Tibial nerve (tissue), 4 donors: Measurements from ENCODE around the gene LIMS1. TPM values are rescaled to one million over a fixed set of nuclear protein-coding genes. Genes with fewer than 3 reads are reported as not detected.
"Not testable (repeated sequence)": the region's sequence is repeated elsewhere in the genome, so short reads cannot be mapped to it uniquely, and the experiment has no call there.

Experiments
- DNase-seq, 2 donors: peaks; one replicate each; pipeline ENCODE4 v3.0.0-alpha.2; 2019; ENCODE audit warnings: low spot score in 2 of 2
- H3K27ac ChIP-seq, 4 donors: fragments of 200-600 bp; sonication (generic) in 3 of 4; one replicate each; pipeline ENCODE4 v1.5.1; 2017 to 2019; ENCODE audit warnings: mild to moderate bottlenecking in 1 of 4
- H3K27me3 ChIP-seq, 2 donors: fragments of 200-600 bp; sonication (generic) in 1 of 2; one replicate each; pipeline versions ENCODE4 v1.5.1 to v1.6.0; 2017 to 2019
- H3K36me3 ChIP-seq, 3 donors: fragments of 200-600 bp; sonication (generic); one replicate each; pipeline ENCODE4 v1.5.1; 2018 to 2019
- H3K4me1 ChIP-seq, 4 donors: fragments of 200-600 bp; sonication (generic) in 3 of 4; one replicate each; pipeline ENCODE4 v1.5.1; 2017 to 2019
- H3K4me3 ChIP-seq, 4 donors: fragments of 200-600 bp; sonication (generic) in 3 of 4; one replicate each; pipeline ENCODE4 v1.5.1; 2017 to 2019; ENCODE audit warnings: mild to moderate bottlenecking in 1 of 4, moderate library complexity in 1 of 4
- H3K9me3 ChIP-seq, 4 donors: fragments of 200-600 bp; sonication (generic) in 3 of 4; one replicate each; pipeline ENCODE4 v1.5.1; 2017 to 2019
- EP300 ChIP-seq, 2 donors: sonication (generic); formaldehyde crosslinking; IDR thresholded peaks; one replicate each; pipeline ENCODE4 v1.6.1; 2017; ENCODE audit warnings: antibody characterized with exemption in 2 of 2, mild to moderate bottlenecking in 1 of 2
- POLR2A ChIP-seq, 2 donors: fragments of 450-650 bp; IDR thresholded peaks; one replicate each; pipeline ENCODE4 v1.6.1; 2017; ENCODE audit warnings: antibody characterized with exemption in 2 of 2, mild to moderate bottlenecking in 2 of 2, moderate library complexity in 2 of 2
- WGBS, 2 donors: methylation state at CpG; one replicate each; pipeline ENCODE4 v1.1.5; 2018; 5-methylcytosine and 5-hydroxymethylcytosine counted together
- total RNA-seq, 4 donors: library from RNA; depleted of rRNA; stranded (reverse); fragments of >200 nt; gene quantifications; one replicate each; pipeline ENCODE4 v1.1.0, GENCODE V29; 2016
- TF ChIP-seq, protein P1 (sequence below), 5 experiments: fragments of 200-600 bp in 3 of 5; fragments of 450-650 bp in 2 of 5; sonication (generic) in 3 of 5; IDR thresholded peaks; one replicate each; pipeline ENCODE4 v1.5.1; 2016 to 2019; ENCODE audit warnings: antibody characterized with exemption in 5 of 5, mild to moderate bottlenecking in 3 of 5, moderate library complexity in 2 of 5

LIMS1 gene, protein sequence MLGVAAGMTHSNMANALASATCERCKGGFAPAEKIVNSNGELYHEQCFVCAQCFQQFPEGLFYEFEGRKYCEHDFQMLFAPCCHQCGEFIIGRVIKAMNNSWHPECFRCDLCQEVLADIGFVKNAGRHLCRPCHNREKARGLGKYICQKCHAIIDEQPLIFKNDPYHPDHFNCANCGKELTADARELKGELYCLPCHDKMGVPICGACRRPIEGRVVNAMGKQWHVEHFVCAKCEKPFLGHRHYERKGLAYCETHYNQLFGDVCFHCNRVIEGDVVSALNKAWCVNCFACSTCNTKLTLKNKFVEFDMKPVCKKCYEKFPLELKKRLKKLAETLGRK
- 10 to 100 TPM; 33.7 to 86.3 (median 49.2) TPM for total RNA-seq

DNA sequence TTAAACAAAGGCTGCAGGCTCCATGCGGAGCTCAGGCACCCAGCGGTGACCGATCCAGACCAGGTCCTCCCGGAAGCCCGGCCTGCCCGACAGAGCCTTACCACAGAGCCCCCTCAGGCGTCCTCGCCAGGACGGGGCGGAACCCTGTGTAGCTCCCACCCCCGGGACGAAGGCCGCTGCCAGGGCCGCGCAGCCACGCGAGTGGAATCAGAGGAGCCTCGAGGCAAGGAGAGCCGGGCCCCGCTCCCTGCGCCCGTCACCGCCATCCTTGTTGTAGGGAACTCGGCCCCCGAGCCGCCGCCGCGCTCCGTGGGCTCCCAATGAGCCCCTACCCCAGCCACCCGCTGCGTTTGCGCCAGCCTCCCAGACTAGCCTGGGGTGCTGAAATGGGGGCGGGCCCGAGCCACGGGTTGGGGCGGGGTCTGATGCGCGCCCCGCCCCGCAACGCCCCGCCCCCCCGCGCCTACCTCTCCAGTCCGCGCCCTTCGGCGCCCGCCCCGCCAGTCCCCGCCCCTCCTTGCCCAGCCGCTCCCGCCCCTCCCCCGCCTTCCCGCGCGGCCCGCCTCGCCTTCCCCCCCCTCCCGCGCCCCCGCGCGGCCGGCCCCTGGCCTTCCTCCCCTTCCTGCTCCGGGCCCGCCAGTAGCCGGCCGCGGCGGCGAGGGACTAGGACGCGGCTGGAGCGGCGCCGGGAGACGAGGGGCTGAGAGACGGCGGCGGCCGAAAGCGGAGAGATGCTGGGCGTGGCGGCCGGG is at the start of gene LIMS1:
LIMS1 (plus strand) TSS at position 639 of the 752 bp plus-strand sequence; CDS start at position 732, 93 bp downstream.
- peak; percentile 86 to 87 for TF ChIP-seq POLR2A (IDR thresholded peaks at IDR 0.05)
- TF ChIP-seq, protein P1, sequence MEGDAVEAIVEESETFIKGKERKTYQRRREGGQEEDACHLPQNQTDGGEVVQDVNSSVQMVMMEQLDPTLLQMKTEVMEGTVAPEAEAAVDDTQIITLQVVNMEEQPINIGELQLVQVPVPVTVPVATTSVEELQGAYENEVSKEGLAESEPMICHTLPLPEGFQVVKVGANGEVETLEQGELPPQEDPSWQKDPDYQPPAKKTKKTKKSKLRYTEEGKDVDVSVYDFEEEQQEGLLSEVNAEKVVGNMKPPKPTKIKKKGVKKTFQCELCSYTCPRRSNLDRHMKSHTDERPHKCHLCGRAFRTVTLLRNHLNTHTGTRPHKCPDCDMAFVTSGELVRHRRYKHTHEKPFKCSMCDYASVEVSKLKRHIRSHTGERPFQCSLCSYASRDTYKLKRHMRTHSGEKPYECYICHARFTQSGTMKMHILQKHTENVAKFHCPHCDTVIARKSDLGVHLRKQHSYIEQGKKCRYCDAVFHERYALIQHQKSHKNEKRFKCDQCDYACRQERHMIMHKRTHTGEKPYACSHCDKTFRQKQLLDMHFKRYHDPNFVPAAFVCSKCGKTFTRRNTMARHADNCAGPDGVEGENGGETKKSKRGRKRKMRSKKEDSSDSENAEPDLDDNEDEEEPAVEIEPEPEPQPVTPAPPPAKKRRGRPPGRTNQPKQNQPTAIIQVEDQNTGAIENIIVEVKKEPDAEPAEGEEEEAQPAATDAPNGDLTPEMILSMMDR (IDR thresholded peaks at IDR 0.05), result peak in 2 of 5 experiments; percentile 6 to 12
- TF ChIP-seq EP300 (IDR thresholded peaks at IDR 0.05), result peak in 1 of 2 donors; percentile 94
- no peaks in the 10 kb centered on the region for H3K9me3 ChIP-seq
- no peaks in the 10 kb centered on the region for H3K36me3 ChIP-seq
- H3K4me3 ChIP-seq, result peak within 1 kb of the TSS; percentile 65 to 83 (median 68)
- peak; percentile 82 to 85 for DNase-seq
- peaks cover 0 to 39% (median 14%) of the 10 kb centered on the region in 4 donors for H3K4me1 ChIP-seq
- peaks cover 0 to 2% of the 10 kb centered on the region in 2 donors for H3K27me3 ChIP-seq
- H3K27ac ChIP-seq, result peak within 1 kb of the TSS; percentile 93 to 96 (median 94)
- WGBS, 2 donors, result 1 to 2% methylated on average over 10 to 27 of the region's 87 CpGs

GRCh38 chr2:108485253-108485652 is 49.0 kb upstream of the LIMS1 start:
- peaks cover 2 to 70% (median 18%) of the 10 kb centered on the region in 3 donors for H3K36me3 ChIP-seq
- TF ChIP-seq EP300 (IDR thresholded peaks at IDR 0.05), result no peak
- TF ChIP-seq, protein P1 (IDR thresholded peaks at IDR 0.05), result no peak
- no peak overlapping the region for H3K4me3 ChIP-seq
- H3K4me1 ChIP-seq, result no peaks in the 10 kb centered on the region
- no peaks in the 10 kb centered on the region for H3K9me3 ChIP-seq
- no peak for DNase-seq
- no peaks in the 10 kb centered on the region for H3K27me3 ChIP-seq
- no peak overlapping the region for H3K27ac ChIP-seq
- WGBS, 2 donors, result 95 to 96% methylated on average over 2 of the region's 2 CpGs

DNA sequence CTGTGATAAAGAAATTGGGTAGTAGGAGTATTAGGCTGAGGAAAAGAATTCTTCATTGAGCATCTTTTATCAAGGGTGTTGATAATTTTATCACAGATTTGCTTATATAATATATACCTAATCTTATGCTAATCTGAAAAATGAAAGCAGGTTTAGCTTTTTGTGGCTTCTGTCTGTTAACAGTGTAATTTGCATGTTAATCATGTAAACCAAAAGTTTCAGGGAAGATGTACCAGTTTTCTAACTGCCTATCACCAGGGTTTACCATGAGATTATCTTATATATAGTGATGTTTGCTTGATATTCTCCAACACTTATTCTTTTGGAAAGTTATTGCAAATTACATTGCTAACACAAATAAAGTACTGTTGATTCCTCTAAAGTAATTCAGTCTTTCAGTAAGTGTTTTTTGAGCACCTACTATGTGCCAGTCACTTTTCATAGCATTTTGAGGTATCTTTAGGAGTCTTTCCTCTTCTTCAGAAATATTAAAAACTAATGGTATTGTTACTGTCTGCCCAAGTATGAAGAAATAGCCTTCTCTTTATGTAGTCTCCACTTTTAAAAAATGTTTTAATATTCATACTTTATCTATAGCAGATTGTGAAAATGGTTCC is 43.7 kb upstream of the LIMS1 start:
- Histone ChIP-seq H3K27me3 (no peaks in the 10 kb centered on the region), H3K27ac (no peak overlapping the region), H3K36me3 (peaks cover 2 to 64% (median 16%) of the 10 kb centered on the region in 3 donors), H3K4me1 (no peaks in the 10 kb centered on the region), H3K4me3 (no peak overlapping the region), H3K9me3 (no peaks in the 10 kb centered on the region)
- DNase-seq, result no peak
- TF ChIP-seq, protein P1 (IDR thresholded peaks at IDR 0.05), result no peak

- no peak for DNase-seq
- no peaks in the 10 kb centered on the region for H3K4me1 ChIP-seq
- H3K27me3 ChIP-seq, result no peaks in the 10 kb centered on the region
- peaks cover 0 to 60% (median 12%) of the 10 kb centered on the region in 3 donors for H3K36me3 ChIP-seq
- H3K9me3 ChIP-seq, result no peaks in the 10 kb centered on the region
- TF ChIP-seq POLR2A (IDR thresholded peaks at IDR 0.05) (no peak), EP300 (IDR thresholded peaks at IDR 0.05) (no peak)
- TF ChIP-seq, protein P1 (IDR thresholded peaks at IDR 0.05), result no peak
- no peak overlapping the region for H3K4me3 ChIP-seq
- H3K27ac ChIP-seq, result no peak overlapping the region
These were observed 42.4 kb upstream of the LIMS1 start for GRCh38 chr2:108491848-108492247.

GRCh38 chr2:108492364-108492763 is 41.9 kb upstream of the LIMS1 start:
- no peak for TF ChIP-seq EP300 (IDR thresholded peaks at IDR 0.05)
- TF ChIP-seq, protein P1 (IDR thresholded peaks at IDR 0.05), result no peak
- no peak for TF ChIP-seq POLR2A (IDR thresholded peaks at IDR 0.05)
- WGBS, 2 donors, result 80 to 84% methylated on average over 4 of the region's 4 CpGs
- Histone ChIP-seq H3K4me1 (no peaks in the 10 kb centered on the region), H3K27me3 (no peaks in the 10 kb centered on the region), H3K9me3 (no peaks in the 10 kb centered on the region), H3K27ac (no peak overlapping the region), H3K4me3 (no peak overlapping the region), H3K36me3 (peaks cover 0 to 61% (median 12%) of the 10 kb centered on the region in 3 donors)
- no peak for DNase-seq

GRCh38 chr2:108496167-108496566 is 38.1 kb upstream of the LIMS1 start:
- H3K27ac ChIP-seq, H3K27me3 ChIP-seq, DNase-seq, H3K4me3 ChIP-seq, H3K9me3 ChIP-seq, H3K4me1 ChIP-seq: not testable (repeated sequence)
- WGBS, 2 donors, result 89% methylated on average over 2 of the region's 3 CpGs; no CpG with 5 or more reads in 1 of the 2 donors
- peaks cover 0 to 59% (median 12%) of the 10 kb centered on the region in 3 donors for H3K36me3 ChIP-seq

- 79 to 92% methylated on average over 4 of the region's 4 CpGs for WGBS, 2 donors
- not testable (repeated sequence) for H3K27me3 ChIP-seq
- peak overlapping the region in 1 of 4 donors; percentile 56 for H3K27ac ChIP-seq
These were observed 26.6 kb upstream of the LIMS1 start for GRCh38 chr2:108507620-108508019.

More at GRCh38 chr2:108507620-108508019, 26.6 kb upstream of the LIMS1 start:
- not testable (repeated sequence) for DNase-seq, H3K9me3 ChIP-seq, H3K4me3 ChIP-seq, H3K4me1 ChIP-seq
- peaks cover 0 to 33% (median 0%) of the 10 kb centered on the region in 3 donors for H3K36me3 ChIP-seq
